H1 (cell line): ENCODE results near the gene RBFOX1. TPM values are rescaled to one million over a fixed set of nuclear protein-coding genes. Genes with fewer than 3 reads are reported as not detected.

Source experiments
- CHD1 ChIP-seq: IDR thresholded peaks from 2 replicates; pipeline ENCODE4 v1.6.1; 2012; ENCODE audit warnings: low read depth, low read length, improper control_type of control experiment
- CHD2 ChIP-seq: IDR thresholded peaks from 2 replicates; pipeline ENCODE4 v1.6.1; 2012; ENCODE audit warnings: low read length, improper control_type of control experiment
- EGR1 ChIP-seq: IDR thresholded peaks from 2 replicates; pipeline ENCODE4 v1.6.1; 2011; ENCODE audit warnings: low read depth, low read length, borderline replicate concordance
- HDAC2 ChIP-seq, 2 experiments: fragments of 300-600 bp in 1 of 2; sonication (generic) in 1 of 2; IDR thresholded peaks; 2 replicates each; pipeline ENCODE4 v1.6.1; 2011 to 2012; ENCODE audit warnings: low read depth in 2 of 2, low read length in 2 of 2, mild to moderate bottlenecking in 2 of 2, moderate library complexity in 2 of 2, borderline replicate concordance in 1 of 2, inconsistent platforms in 1 of 2
- SIN3A ChIP-seq, 2 experiments: IDR thresholded peaks in 1 of 2; conservative IDR thresholded peaks in 1 of 2; 2 replicates each; pipeline ENCODE4 v1.6.1; 2011 to 2012; ENCODE audit warnings: low read length in 2 of 2, improper control_type of control experiment in 1 of 2, low read depth in 1 of 2, mild to moderate bottlenecking in 1 of 2
- TCF12 ChIP-seq: IDR thresholded peaks from 2 replicates; pipeline ENCODE4 v1.6.1; 2011; ENCODE audit warnings: low read depth, mild to moderate bottlenecking, low read length
- TEAD4 ChIP-seq: IDR thresholded peaks from 2 replicates; pipeline ENCODE4 v1.6.1; 2012; ENCODE audit warnings: low read depth, low read length, inconsistent platforms, mixed read lengths
- polyA plus RNA-seq, 7 experiments: library from polyadenylated mRNA; depleted of rRNA in 3 of 7; stranded (reverse) in 5 of 7; unstranded in 2 of 7; fragments of >200 nt in 5 of 7; fragments of 200-250 nt in 2 of 7; gene quantifications; 1 replicate in 5 of 7; 2 replicates in 1 of 7; 4 replicates in 1 of 7; pipeline versions ENCODE4 v1.2.1 to v1.2.3, GENCODE V29; 2011 to 2013; ENCODE audit warnings: missing spikeins in 2 of 7, mixed read lengths in 2 of 7
- small RNA-seq: library from polyadenylated mRNA; stranded (forward); fragments of <200 nt; extraction: miRNeasy Mini kit (QIAGEN cat#:217004); gene quantifications from one replicate; pipeline ENCODE3, GENCODE V24; 2013; ENCODE audit not compliant: insufficient read depth
- total RNA-seq: library from RNA; stranded (reverse); fragmentation: NEBNext Ultra II Directional; extraction: Animal tissue kit (Norgen Biotek cat#: 25700); gene quantifications from 2 replicates; pipeline ENCODE4 v1.2.1, GENCODE V29; 2021
- TF ChIP-seq, protein P1 (sequence below): IDR thresholded peaks from 2 replicates; pipeline ENCODE4 v1.6.1; 2012; ENCODE audit warnings: inconsistent platforms
- TF ChIP-seq, protein P2 (sequence below): IDR thresholded peaks from 2 replicates; pipeline ENCODE4 v1.6.1; 2012; ENCODE audit warnings: inconsistent platforms

Gene RBFOX1
- total and polyA plus RNA-seq, 2 of the 8 experiments (the other 6 are each of a cell fraction or from before 2014, with no cell fraction given) = 1.7 to 2.8 TPM

DNA sequence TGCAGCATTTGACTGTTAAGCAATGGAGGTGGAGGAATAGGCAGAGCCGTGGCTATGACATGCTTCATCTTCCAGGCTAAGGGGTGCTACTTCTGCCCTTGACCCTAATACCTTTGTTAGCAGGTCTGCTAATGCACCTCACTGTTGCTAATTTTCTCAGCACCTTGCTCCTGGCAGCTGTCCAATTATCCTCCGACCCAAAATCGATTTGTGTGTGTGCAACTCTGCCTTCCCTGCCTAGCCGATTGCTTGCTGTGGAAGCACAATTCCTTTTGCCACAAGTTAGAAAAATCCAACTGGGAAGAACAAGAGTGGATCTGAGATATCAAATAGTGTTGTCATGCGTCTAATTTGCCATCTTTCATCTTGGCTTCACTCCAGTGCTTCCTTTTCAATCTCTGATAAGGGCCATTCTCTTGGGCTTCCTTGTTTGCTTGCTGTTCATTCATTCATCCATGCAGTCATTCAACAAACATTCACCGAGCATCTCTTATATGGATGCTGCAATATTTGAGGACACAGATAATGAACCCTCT, 422.8 kb downstream of the RBFOX1 start (continued):
- TF ChIP-seq HDAC2 (IDR thresholded peaks at IDR 0.05; ENCODE audit: borderline replicate concordance in 1 of 2, low read depth in 2 of 2, low read length in 2 of 2) (no peak), SIN3A (conservative IDR thresholded peaks at IDR 0.05 in 1 of 2, IDR thresholded peaks at IDR 0.05 in 1 of 2; ENCODE audit: low read depth in 1 of 2, low read length in 2 of 2) (no peak), TCF12 (no peak), EGR1 (no peak), CHD1 (no peak), TEAD4 (no peak), CHD2 (no peak)
- TF ChIP-seq, protein P1, sequence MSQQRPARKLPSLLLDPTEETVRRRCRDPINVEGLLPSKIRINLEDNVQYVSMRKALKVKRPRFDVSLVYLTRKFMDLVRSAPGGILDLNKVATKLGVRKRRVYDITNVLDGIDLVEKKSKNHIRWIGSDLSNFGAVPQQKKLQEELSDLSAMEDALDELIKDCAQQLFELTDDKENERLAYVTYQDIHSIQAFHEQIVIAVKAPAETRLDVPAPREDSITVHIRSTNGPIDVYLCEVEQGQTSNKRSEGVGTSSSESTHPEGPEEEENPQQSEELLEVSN = no peak
- TF ChIP-seq, protein P2, sequence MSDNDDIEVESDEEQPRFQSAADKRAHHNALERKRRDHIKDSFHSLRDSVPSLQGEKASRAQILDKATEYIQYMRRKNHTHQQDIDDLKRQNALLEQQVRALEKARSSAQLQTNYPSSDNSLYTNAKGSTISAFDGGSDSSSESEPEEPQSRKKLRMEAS = no peak

Small RNAs within 50 kb of the gene (small RNA-seq; reads per million reads assigned to genes)
- gene RF00537 = not detected
- not detected for gene RF00561
